Measurements from ENCODE around the gene ADORA2B.
"Not testable (repeated sequence)": the region's sequence is repeated elsewhere in the genome, so short reads cannot be mapped to it uniquely, and the experiment has no call there.

Gene ADORA2B

GRCh38 chr17:15926039-15926740, 18.7 kb upstream of the ADORA2B start:
- Histone ChIP-seq H3K9ac (ENCODE audit: low read depth, low read length) (no peak overlapping the region), H3K4me1 (ENCODE audit: control insufficient read depth, insufficient read depth, low read length) (peaks cover 2% of the 10 kb centered on the region), H3K36me3 (ENCODE audit: insufficient read depth, low read length) (no peaks in the 10 kb centered on the region), H3K4me2 (ENCODE audit: low read length) (no peak overlapping the region), H3K27me3 (ENCODE audit: control insufficient read depth, insufficient read depth, low read length) (peaks cover 12% of the 10 kb centered on the region), H3K9me3 (replicated peaks; ENCODE audit: low read length) (peaks cover 5% of the 10 kb centered on the region), H3K4me3 (ENCODE audit: low read length) (no peak overlapping the region)

GRCh38 chr17:15928286-15928785, 16.6 kb upstream of the ADORA2B start:
- peaks cover 12% of the 10 kb centered on the region for H3K27me3 ChIP-seq (ENCODE audit: control insufficient read depth, insufficient read depth, low read length)
- no peak overlapping the region for H3K4me2 ChIP-seq (ENCODE audit: low read length)
- H3K4me3 ChIP-seq (ENCODE audit: low read length): no peak overlapping the region
- H3K9ac ChIP-seq (ENCODE audit: low read depth, low read length): no peak overlapping the region
- H3K36me3 ChIP-seq (ENCODE audit: insufficient read depth, low read length): no peaks in the 10 kb centered on the region
- H3K9me3 ChIP-seq (replicated peaks; ENCODE audit: low read length): no peaks in the 10 kb centered on the region
- H3K4me1 ChIP-seq (ENCODE audit: control insufficient read depth, insufficient read depth, low read length): no peaks in the 10 kb centered on the region

GRCh38 chr17:15929941-15930340, 15.0 kb upstream of the ADORA2B start:
- no peaks in the 10 kb centered on the region for H3K4me1 ChIP-seq (ENCODE audit: control insufficient read depth, insufficient read depth, low read length)
- no peaks in the 10 kb centered on the region for H3K9me3 ChIP-seq (replicated peaks; ENCODE audit: low read length)
- H3K27me3 ChIP-seq (ENCODE audit: control insufficient read depth, insufficient read depth, low read length): peaks cover 12% of the 10 kb centered on the region
- H3K4me2 ChIP-seq (ENCODE audit: low read length): no peak overlapping the region
- no peak overlapping the region for H3K9ac ChIP-seq (ENCODE audit: low read depth, low read length)
- no peak overlapping the region for H3K4me3 ChIP-seq (ENCODE audit: low read length)
- no peaks in the 10 kb centered on the region for H3K36me3 ChIP-seq (ENCODE audit: insufficient read depth, low read length)

GRCh38 chr17:15930426-15930825, 14.5 kb upstream of the ADORA2B start:
- H3K36me3 ChIP-seq (ENCODE audit: insufficient read depth, low read length): no peaks in the 10 kb centered on the region
- H3K9ac ChIP-seq (ENCODE audit: low read depth, low read length): no peak overlapping the region
- peaks cover 12% of the 10 kb centered on the region for H3K27me3 ChIP-seq (ENCODE audit: control insufficient read depth, insufficient read depth, low read length)
- H3K4me2 ChIP-seq (ENCODE audit: low read length): no peak overlapping the region
- no peaks in the 10 kb centered on the region for H3K9me3 ChIP-seq (replicated peaks; ENCODE audit: low read length)
- no peaks in the 10 kb centered on the region for H3K4me1 ChIP-seq (ENCODE audit: control insufficient read depth, insufficient read depth, low read length)
- H3K4me3 ChIP-seq (ENCODE audit: low read length): no peak overlapping the region

GRCh38 chr17:15931394-15931793, 13.5 kb upstream of the ADORA2B start:
- Histone ChIP-seq H3K9me3 (replicated peaks; ENCODE audit: low read length) (no peaks in the 10 kb centered on the region), H3K4me2 (ENCODE audit: low read length) (no peak overlapping the region), H3K4me3 (ENCODE audit: low read length) (no peak overlapping the region), H3K36me3 (ENCODE audit: insufficient read depth, low read length) (no peaks in the 10 kb centered on the region), H3K27me3 (ENCODE audit: control insufficient read depth, insufficient read depth, low read length) (peaks cover 12% of the 10 kb centered on the region), H3K9ac (ENCODE audit: low read depth, low read length) (no peak overlapping the region), H3K4me1 (ENCODE audit: control insufficient read depth, insufficient read depth, low read length) (no peaks in the 10 kb centered on the region)

- Histone ChIP-seq H3K36me3 (ENCODE audit: insufficient read depth, low read length) (no peaks in the 10 kb centered on the region), H3K9me3 (replicated peaks; ENCODE audit: low read length) (no peaks in the 10 kb centered on the region), H3K4me3 (ENCODE audit: low read length) (no peak overlapping the region), H3K9ac (ENCODE audit: low read depth, low read length) (no peak overlapping the region), H3K27me3 (ENCODE audit: control insufficient read depth, insufficient read depth, low read length) (no peaks in the 10 kb centered on the region), H3K4me2 (ENCODE audit: low read length) (no peak overlapping the region), H3K4me1 (ENCODE audit: control insufficient read depth, insufficient read depth, low read length) (no peaks in the 10 kb centered on the region)
These were observed 10.1 kb upstream of the ADORA2B start for GRCh38 chr17:15934866-15935265.

GRCh38 chr17:15935891-15936290, 9.0 kb upstream of the ADORA2B start:
- H3K27me3 ChIP-seq (ENCODE audit: control insufficient read depth, insufficient read depth, low read length): no peaks in the 10 kb centered on the region
- no peak overlapping the region for H3K4me2 ChIP-seq (ENCODE audit: low read length)

GRCh38 chr17:15936481-15936880, 8.4 kb upstream of the ADORA2B start:
- H3K27me3 ChIP-seq (ENCODE audit: control insufficient read depth, insufficient read depth, low read length): not testable (repeated sequence)

More at GRCh38 chr17:15935891-15936290, 9.0 kb upstream of the ADORA2B start:
- no peaks in the 10 kb centered on the region for H3K36me3 ChIP-seq (ENCODE audit: insufficient read depth, low read length)
- no peak overlapping the region for H3K9ac ChIP-seq (ENCODE audit: low read depth, low read length)
- H3K4me3 ChIP-seq (ENCODE audit: low read length): no peak overlapping the region
- no peaks in the 10 kb centered on the region for H3K4me1 ChIP-seq (ENCODE audit: control insufficient read depth, insufficient read depth, low read length)
- no peaks in the 10 kb centered on the region for H3K9me3 ChIP-seq (replicated peaks; ENCODE audit: low read length)

GRCh38 chr17:15941781-15942180, 3.1 kb upstream of the ADORA2B start:
- H3K9ac ChIP-seq (ENCODE audit: low read depth, low read length): no peak overlapping the region
- peaks cover 24% of the 10 kb centered on the region for H3K4me1 ChIP-seq (ENCODE audit: control insufficient read depth, insufficient read depth, low read length)
- no peaks in the 10 kb centered on the region for H3K9me3 ChIP-seq (replicated peaks; ENCODE audit: low read length)
- no peaks in the 10 kb centered on the region for H3K36me3 ChIP-seq (ENCODE audit: insufficient read depth, low read length)
- H3K4me3 ChIP-seq (ENCODE audit: low read length): no peak overlapping the region
- H3K4me2 ChIP-seq (ENCODE audit: low read length): no peak overlapping the region
- peaks cover 5% of the 10 kb centered on the region for H3K27me3 ChIP-seq (ENCODE audit: control insufficient read depth, insufficient read depth, low read length)

More at GRCh38 chr17:15936481-15936880, 8.4 kb upstream of the ADORA2B start:
- not testable (repeated sequence) for H3K4me2 ChIP-seq (ENCODE audit: low read length); H3K36me3 ChIP-seq (ENCODE audit: insufficient read depth, low read length); H3K4me1 ChIP-seq (ENCODE audit: control insufficient read depth, insufficient read depth, low read length); H3K9me3 ChIP-seq (replicated peaks; ENCODE audit: low read length); H3K4me3 ChIP-seq (ENCODE audit: low read length); H3K9ac ChIP-seq (ENCODE audit: low read depth, low read length)

GRCh38 chr17:15942207-15942833, 2.6 kb upstream of the ADORA2B start:
- Histone ChIP-seq H3K27me3 (ENCODE audit: control insufficient read depth, insufficient read depth, low read length) (peaks cover 5% of the 10 kb centered on the region), H3K4me2 (ENCODE audit: low read length) (no peak overlapping the region), H3K36me3 (ENCODE audit: insufficient read depth, low read length) (no peaks in the 10 kb centered on the region), H3K9ac (ENCODE audit: low read depth, low read length) (no peak overlapping the region), H3K9me3 (replicated peaks; ENCODE audit: low read length) (no peaks in the 10 kb centered on the region), H3K4me3 (ENCODE audit: low read length) (no peak overlapping the region), H3K4me1 (ENCODE audit: control insufficient read depth, insufficient read depth, low read length) (peaks cover 30% of the 10 kb centered on the region)

GRCh38 chr17:15943971-15944758, 765 bp upstream of the ADORA2B start:
- peak overlapping the region; percentile 74 for H3K4me3 ChIP-seq (ENCODE audit: low read length)
- H3K9ac ChIP-seq (ENCODE audit: low read depth, low read length): peak overlapping the region; percentile 76
- H3K27me3 ChIP-seq (ENCODE audit: control insufficient read depth, insufficient read depth, low read length): peaks cover 5% of the 10 kb centered on the region
- H3K4me1 ChIP-seq (ENCODE audit: control insufficient read depth, insufficient read depth, low read length): peaks cover 37% of the 10 kb centered on the region
- H3K36me3 ChIP-seq (ENCODE audit: insufficient read depth, low read length): no peaks in the 10 kb centered on the region
- no peaks in the 10 kb centered on the region for H3K9me3 ChIP-seq (replicated peaks; ENCODE audit: low read length)
- peak overlapping the region; percentile 92 for H3K4me2 ChIP-seq (ENCODE audit: low read length)

All from skeletal muscle satellite cell (primary cell).